ENCODE results near the gene CD68. TPM values are rescaled to one million over a fixed set of nuclear protein-coding genes. Genes with fewer than 3 reads are reported as not detected.

Gene CD68, protein sequence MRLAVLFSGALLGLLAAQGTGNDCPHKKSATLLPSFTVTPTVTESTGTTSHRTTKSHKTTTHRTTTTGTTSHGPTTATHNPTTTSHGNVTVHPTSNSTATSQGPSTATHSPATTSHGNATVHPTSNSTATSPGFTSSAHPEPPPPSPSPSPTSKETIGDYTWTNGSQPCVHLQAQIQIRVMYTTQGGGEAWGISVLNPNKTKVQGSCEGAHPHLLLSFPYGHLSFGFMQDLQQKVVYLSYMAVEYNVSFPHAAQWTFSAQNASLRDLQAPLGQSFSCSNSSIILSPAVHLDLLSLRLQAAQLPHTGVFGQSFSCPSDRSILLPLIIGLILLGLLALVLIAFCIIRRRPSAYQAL
- total RNA-seq, result 61.3 TPM

DNA sequence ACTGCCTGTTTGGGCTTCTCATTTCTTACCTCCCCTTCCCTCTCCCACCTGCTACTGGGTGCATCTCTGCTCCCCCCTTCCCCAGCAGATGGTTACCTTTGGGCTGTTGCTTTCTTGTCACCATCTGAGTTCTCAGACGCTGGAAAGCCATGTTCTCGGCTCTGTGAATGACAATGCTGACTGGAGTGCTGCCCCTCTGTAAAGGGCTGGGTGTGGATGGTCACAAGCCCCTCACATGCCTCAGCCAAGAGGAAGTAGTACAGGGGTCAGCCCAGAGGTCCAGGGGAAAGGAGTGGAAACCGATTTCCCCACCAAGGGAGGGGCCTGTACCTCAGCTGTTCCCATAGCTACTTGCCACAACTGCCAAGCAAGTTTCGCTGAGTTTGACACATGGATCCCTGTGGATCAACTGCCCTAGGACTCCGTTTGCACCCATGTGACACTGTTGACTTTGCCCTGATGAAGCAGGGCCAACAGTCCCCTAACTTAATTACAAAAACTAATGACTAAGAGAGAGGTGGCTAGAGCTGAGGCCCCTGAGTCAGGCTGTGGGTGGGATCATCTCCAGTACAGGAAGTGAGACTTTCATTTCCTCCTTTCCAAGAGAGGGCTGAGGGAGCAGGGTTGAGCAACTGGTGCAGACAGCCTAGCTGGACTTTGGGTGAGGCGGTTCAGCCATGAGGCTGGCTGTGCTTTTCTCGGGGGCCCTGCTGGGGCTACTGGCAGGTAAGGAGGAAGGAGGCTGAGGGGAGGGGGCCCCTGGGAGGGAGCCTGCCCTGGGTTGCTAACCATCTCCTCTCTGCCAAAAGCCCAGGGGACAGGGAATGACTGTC lies at the start of gene CD68:
Gene CD68 (plus strand): TSS at position 638 of the 833 bp plus-strand sequence. CDS start 40 bp downstream, at position 678.
- ATAC-seq, result peak; percentile 76

DNA sequence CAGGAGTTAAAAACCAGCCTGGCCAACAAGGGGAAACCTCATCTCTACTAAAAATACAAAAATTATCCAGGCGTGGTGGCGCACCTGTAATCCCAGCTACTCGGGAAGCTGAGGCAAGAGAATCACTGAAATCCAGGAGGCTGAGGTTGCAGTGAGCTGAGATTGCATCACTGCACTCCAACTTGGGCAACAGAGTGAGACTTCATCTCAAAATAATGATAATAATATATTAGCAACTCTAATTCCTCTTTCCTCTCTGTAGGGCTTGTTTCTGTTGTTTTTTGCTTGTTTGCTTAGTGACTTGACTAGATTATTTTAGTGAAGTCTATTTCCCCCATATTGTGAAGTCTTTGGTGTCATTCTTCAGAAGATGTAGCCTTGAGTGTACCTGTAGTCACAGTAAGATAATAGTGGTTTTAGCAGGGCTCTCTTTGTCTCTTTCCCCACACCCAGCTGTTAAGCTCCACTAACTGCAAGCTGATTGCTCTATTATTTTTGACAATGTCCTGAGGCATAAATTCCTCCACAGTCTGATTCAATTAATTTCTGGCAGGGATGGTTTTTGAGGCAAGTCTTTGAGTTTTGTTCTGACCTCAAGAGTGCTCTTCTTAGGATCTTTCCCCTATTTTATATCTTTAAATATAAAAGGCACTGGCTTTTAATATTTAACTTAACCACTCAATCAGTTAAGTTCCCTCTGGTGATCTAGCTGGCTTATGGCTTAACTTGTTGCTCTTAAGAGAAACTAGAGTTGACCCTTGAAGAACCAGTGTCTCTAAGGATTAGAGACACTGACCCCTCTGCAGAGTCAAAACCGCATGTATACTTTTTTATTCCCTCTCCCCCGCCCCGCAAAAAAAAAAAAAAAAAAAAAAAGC lies 49.2 kb upstream of the CD68 start:
- ATAC-seq, result no peak

DNA sequence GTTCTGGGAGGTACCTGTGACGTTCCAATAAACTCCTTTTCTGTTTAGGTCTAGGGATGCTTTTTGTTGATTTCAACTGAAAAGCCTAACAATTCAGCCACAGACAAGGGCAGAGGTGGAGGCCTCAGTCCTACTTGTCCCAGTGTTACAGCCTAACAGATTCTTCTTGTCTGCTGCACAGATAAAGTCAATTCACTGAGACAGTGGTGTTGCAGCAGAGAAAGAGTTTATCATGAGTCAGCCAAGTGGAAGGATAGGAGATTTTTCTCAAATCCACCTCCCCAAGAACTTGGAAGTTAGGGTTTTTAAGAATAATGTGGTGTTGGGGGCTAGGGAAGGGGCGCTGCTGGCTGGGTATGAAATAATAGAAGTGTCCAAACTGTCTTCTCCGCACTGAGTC lies 41.4 kb upstream of the CD68 start:
- ATAC-seq, result no peak

DNA sequence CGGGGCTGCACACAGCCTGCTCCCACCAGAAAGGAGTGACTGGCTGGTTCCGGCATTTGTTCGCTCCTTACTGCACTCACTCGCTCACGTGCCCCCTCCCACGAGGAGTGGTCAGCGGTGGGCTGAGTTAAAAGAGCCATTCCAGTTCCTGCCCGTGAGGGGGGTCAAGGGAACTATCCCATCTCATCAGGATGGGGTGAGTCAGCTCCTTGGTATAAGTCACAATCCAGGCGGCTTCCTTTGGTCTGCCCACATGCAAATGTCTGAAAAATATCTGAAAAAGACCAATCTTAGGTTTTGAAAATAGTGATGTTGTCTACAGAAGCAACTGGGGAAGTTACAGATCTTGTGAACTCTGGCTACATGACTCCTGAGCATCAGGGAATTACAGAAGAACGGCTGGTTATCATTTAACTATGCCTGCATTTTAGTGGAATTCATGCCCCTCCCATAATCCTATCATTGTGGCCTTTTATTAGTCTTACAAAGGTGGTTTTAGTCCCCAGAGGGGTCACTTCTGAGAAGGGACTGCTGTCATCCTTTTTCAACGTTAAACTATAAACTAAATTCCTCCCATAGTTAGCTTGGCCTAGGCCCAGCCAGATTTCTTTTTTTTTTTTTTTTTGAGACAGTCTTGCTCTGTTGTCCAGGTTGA lies 40.4 kb upstream of the CD68 start:
- ATAC-seq, result no peak

DNA sequence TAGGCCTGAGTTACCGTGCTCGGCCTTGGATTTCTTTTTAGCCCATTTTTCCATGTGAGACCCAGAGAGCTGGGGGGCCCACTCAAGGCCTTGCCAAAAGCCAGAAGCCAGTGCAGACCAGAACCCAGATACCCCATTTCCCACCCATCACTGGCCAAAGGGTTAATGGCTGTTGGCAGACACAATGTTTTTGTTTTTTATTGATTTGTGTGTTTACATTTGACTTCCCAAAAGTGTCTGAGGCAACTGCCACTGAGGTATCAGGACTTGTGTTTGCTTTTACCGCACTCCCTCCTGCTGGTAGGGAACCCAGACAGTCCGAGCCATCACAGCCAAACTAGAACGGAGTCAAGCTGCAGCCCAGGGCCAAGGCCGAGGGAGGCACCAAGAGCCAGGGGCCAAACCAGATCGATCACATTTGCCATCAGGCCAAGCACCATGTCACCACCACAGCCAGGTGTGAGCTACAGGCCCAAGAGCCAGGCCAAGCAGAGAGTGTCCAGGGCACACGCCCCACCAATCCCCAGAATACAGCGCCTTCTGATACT lies 38.3 kb upstream of the CD68 start:
- no peak for ATAC-seq

DNA sequence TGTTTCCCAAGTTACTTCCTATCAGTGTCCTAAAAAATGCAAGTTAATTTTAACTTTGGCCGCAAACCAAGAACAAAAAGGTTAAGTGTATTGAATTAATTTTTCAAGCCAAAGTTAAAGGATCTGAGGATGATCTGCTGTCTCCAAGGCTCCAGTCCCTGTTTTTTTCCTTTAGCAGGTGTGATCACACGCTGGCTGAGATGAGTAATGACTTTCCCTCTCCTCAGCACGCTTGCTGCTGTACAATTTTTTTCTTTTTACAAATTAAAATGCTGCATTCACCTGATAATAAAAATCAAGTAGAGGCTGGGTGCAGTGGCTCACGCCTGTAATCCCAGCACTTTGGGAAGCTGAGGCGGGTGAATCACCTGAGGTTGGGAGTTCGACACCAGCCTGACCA lies 34.5 kb upstream of the CD68 start:
- ATAC-seq, result no peak

DNA sequence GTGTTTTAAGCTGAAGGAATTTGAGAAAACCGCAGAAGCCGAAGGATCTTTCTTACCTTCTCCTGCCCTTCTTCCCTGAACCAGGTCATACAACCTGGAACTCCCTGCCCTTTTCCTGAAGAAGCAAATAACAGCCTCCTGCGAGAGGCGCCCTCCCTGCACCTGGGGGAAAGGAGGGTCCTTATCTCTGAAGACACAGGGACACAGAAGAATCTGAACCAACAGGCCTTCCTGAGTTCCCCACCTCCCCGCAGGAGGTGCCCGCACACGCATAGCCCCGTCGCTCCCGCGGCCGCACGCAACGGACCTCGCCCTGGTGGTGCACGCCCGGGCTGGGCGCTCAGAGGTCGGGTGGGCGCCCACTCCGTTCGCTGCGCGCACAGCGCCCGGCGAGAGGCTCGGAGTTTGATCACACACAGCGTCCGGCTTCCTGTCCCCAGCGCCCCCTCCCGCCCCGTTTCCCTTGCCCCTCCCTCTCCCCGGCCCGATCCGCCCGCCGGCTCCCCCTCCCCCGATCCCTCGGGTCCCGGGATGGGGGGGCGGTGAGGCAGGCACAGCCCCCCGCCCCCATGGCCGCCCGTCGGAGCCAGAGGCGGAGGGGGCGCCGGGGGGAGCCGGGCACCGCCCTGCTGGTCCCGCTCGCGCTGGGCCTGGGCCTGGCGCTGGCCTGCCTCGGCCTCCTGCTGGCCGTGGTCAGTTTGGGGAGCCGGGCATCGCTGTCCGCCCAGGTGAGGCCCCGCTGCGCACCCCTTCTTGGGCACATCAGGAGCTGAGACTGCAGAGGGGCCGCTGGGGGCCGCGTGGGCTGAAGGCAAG lies 30.6 kb upstream of the CD68 start, which contains the start of gene TNFSF12:
Gene TNFSF12 (plus strand): TSS at position 474 of the 816 bp plus-strand sequence. CDS start 96 bp downstream, at position 570.
- ATAC-seq, result peak; percentile 55

DNA sequence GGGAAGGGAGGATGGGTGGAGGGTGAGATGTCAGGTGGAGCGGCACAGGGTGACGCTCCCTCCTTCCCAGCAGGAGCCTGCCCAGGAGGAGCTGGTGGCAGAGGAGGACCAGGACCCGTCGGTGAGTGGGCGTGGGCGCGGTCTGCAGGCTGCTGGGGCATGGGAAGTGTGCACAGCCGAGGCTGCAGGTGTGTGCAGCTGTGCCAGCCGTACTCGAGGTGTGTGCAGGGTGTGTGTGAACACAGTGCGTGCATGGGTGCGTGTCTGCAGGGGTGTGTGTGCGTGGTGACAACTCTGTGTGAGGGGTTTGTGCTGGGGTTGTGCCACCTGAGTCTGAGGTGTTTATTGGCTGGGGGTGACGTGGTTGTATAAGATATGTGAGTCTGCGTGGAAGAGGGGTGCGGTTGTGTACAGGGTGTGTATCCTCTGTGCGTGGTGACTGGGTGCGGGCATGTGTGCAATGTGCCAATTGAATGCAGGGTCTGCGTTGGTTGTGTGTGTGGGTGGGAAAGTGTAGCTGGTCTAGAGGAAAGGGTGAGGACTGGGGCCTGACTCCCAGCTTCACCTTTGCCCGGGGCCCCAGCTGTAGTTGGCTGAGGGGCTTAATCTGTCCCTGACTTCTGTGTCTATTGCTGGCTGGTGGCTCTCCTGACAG lies 29.9 kb upstream of the CD68 start:
- ATAC-seq, result peak; percentile 66

DNA sequence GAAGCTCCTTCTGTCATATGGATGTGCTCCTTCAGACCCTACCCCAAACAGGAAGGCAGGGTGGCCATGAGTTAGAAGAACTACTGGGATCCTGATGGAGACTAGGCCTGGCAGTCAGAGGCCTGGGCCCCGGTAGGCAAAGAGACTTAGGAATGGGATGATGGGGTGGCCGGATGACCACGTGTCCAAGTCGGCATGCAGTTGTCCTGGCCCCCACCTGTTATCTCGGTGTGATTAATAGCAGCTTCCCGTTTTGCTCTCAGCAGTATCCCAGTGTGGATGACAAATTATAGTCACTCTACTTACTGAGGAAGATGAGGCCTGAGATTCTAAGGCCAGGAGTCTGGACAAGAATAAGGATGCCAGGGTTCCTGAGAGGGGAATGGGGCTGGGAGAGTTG lies 29.1 kb upstream of the CD68 start:
- ATAC-seq, result no peak

DNA sequence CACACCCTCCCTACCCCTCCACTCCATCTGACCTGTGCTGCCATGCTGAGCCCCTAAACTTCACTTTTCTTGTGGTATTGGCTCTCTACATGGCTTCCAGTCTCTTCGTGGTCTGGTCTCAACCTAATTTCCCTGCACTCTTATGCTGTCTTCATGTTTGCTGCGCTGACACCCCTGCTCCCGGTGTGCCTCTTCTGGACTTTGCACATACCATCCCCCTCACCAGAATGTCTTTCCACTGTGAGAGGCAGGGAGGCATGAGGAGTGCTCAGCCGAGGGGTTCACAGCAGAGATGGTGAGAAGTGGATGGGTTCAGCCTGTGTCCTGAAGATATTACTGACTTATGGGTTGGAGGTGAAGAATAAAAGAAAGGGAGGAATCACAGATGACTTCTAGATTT lies 28.0 kb upstream of the CD68 start:
- ATAC-seq, result no peak

DNA sequence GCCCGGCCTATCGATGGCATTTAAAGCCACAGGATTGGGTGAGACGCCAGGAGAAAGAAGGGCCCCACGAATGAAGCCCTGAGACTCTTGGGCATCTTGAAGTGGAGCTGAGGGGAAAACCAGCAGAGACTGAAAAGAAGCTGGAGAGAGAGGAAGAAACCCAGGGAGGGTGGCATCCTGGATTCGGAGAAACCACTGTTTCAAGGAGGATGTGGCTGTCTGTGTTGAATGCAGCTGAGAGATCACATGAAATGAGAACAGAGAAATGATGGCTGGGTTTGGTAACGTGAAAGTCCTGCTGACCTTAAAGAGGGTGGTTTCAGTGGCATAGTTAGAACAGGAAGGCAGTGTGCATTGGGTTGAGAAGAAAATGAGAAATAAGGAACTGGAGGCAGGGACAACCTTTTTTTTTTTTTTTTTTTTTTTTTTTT lies 26.8 kb upstream of the CD68 start:
- no peak for ATAC-seq

DNA sequence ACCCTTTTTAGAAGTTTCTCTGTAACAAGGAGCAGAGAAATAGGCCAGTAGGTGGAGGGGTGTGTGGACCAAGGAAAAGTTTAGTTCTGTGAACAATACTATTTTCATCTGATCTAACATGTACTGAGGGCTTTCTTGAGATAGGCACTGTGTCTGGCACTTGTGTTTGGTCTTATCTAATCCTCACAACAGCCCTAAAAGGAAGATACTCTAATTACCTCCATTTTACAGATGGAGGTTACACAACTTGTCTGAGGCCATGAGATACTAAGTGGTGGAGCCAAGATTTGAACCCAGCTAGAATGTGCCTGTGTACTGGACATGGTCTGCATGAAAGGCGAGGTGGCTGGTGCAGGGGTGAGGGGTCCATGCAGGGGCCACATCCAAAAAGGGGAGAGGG lies 26.1 kb upstream of the CD68 start:
- no peak for ATAC-seq

DNA sequence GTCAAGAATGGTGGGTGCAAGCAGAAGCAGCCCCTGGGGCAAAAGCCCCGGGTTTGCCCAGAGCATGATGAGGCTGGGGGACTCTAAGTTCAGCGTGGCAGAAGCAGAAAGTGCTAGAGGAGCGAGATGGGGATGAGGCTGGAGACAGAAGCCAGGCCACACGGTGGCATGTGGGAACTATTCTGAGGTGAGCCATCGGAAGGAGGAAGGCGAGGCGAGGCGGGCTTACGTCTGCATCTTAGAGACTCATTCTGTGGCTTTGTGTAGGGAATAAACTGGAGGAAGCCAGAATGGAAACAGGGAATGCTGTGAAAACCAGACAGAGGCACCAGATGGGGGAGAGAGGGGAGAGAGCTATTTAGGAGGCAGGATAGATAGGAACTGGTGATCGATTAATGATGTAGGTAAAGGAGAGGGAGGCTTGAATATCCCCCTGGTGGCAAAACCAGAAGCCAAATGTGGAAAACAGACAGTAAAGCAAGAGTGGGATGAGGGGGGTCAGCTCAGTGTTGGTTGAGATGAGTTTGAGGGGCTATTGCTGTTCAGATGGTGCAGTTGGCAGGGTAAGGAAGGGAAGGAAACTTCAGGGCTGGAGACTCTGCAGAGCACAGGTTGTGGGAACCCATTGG lies 24.0 kb upstream of the CD68 start:
- ATAC-seq, result no peak

DNA sequence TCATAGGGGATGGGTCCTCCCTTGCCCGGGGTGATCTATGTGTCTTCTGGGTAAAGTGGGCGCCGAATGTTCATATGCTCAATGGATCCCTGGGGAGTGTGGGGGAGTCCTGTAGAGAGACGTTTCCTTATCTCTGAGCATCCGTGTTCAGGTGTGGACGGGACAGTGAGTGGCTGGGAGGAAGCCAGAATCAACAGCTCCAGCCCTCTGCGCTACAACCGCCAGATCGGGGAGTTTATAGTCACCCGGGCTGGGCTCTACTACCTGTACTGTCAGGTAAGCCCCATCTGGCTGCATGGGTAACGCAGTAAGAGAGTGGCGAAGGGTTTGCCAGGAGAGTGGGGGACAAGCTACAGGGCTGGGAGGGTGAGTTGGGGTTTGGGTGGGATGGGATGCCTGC lies 22.8 kb upstream of the CD68 start:
- ATAC-seq, result no peak

DNA sequence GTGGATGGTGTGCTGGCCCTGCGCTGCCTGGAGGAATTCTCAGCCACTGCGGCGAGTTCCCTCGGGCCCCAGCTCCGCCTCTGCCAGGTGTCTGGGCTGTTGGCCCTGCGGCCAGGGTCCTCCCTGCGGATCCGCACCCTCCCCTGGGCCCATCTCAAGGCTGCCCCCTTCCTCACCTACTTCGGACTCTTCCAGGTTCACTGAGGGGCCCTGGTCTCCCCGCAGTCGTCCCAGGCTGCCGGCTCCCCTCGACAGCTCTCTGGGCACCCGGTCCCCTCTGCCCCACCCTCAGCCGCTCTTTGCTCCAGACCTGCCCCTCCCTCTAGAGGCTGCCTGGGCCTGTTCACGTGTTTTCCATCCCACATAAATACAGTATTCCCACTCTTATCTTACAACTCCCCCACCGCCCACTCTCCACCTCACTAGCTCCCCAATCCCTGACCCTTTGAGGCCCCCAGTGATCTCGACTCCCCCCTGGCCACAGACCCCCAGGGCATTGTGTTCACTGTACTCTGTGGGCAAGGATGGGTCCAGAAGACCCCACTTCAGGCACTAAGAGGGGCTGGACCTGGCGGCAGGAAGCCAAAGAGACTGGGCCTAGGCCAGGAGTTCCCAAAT lies 22.2 kb upstream of the CD68 start:
- no peak for ATAC-seq

DNA sequence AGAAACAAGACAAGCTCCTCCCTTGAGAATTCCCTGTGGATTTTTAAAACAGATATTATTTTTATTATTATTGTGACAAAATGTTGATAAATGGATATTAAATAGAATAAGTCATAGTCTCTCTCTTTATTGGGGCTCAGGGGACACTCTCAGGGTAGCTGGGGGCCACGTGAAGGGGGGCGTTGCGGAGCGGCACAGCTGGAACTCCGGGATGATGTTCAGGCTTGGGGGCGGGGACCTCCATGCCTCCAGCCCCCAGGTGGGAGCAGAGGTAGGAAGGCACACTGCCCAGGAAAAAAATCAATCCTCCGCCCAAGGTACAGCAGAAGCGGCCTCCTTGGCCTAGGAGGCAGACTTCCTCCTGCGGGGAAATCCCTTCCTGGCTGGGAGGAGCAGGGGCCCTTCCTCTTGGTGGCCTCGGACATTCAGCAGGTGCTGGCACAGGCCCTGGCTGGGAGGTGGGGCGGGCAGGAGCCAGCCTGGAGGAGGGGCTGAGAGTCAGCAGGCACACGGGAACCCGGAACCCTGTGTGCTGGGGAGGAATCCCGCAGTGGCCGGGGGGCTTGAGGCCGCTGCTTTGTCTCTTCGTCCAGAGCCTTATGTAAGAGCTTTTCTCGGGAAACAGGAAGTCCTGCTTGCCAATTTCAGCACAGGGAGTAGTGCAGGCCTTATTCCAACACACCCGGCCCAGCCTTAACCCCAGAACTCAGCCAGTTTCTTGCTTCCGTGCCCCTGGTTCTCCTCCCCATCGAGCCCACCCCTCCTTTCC lies 21.5 kb upstream of the CD68 start:
- ATAC-seq, result peak; percentile 65

DNA sequence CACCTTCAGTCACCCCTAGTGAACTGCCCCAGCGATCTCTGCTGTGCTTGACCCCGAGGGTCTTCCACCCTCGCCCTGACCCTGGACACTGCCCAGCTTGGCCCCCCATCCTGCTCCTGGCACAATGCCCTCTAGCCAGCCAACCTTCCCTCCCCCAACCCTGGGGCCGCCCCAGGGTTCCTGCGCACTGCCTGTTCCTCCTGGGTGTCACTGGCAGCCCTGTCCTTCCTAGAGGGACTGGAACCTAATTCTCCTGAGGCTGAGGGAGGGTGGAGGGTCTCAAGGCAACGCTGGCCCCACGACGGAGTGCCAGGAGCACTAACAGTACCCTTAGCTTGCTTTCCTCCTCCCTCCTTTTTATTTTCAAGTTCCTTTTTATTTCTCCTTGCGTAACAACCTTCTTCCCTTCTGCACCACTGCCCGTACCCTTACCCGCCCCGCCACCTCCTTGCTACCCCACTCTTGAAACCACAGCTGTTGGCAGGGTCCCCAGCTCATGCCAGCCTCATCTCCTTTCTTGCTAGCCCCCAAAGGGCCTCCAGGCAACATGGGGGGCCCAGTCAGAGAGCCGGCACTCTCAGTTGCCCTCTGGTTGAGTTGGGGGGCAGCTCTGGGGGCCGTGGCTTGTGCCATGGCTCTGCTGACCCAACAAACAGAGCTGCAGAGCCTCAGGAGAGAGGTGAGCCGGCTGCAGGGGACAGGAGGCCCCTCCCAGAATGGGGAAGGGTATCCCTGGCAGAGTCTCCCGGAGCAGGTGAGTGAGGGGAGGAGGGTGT lies 20.7 kb upstream of the CD68 start, which contains the start of gene TNFSF13:
Gene TNFSF13 (plus strand): TSS at position 207 of the 776 bp plus-strand sequence. CDS start 290 bp downstream, at position 497.
- peak; percentile 2 for ATAC-seq

Data from esophagus mucosa (tissue), 1 donor.